H9 (cell line): ENCODE data around the gene ST13. TPM values are rescaled to one million over a fixed set of nuclear protein-coding genes. Genes with fewer than 3 reads are reported as not detected.

ENCODE experiments used
- DNase-seq: peaks from one replicate; pipeline ENCODE4 v3.0.0-alpha.2; 2017
- H2AFZ ChIP-seq: one replicate; pipeline ENCODE4 v1.6.1; 2013; ENCODE audit warnings: mild to moderate bottlenecking, low read length, control low read depth, moderate library complexity
- H2AK5ac ChIP-seq: 2 replicates; pipeline ENCODE4 v1.6.1; 2013; ENCODE audit warnings: low read length, control low read depth, mixed read lengths; ENCODE audit not compliant: insufficient read length
- H2BK120ac ChIP-seq: one replicate; pipeline ENCODE4 v1.6.1; 2013; ENCODE audit warnings: low read depth, mild to moderate bottlenecking, low read length, control low read depth, inconsistent platforms; ENCODE audit not compliant: poor library complexity, severe bottlenecking
- H2BK12ac ChIP-seq: 2 replicates; pipeline ENCODE4 v1.6.1; 2013; ENCODE audit warnings: low read length, control low read depth, mixed read lengths, low read depth; ENCODE audit not compliant: insufficient read length
- H2BK15ac ChIP-seq: 2 replicates; pipeline ENCODE4 v1.6.1; 2013; ENCODE audit warnings: low read depth, low read length, control low read depth
- H2BK20ac ChIP-seq: one replicate; pipeline ENCODE4 v1.6.1; 2013; ENCODE audit warnings: low read depth, mild to moderate bottlenecking, low read length, control low read depth, inconsistent platforms; ENCODE audit not compliant: poor library complexity, severe bottlenecking
- H2BK5ac ChIP-seq: 2 replicates; pipeline ENCODE4 v1.6.1; 2013; ENCODE audit warnings: low read length, control low read depth, mixed read lengths; ENCODE audit not compliant: insufficient read length
- H3K14ac ChIP-seq: 2 replicates; pipeline ENCODE4 v1.6.1; 2013; ENCODE audit warnings: low read length, control low read depth; ENCODE audit not compliant: insufficient read depth
- H3K18ac ChIP-seq: 2 replicates; pipeline ENCODE4 v1.6.1; 2013; ENCODE audit warnings: low read depth, mild to moderate bottlenecking, mixed read lengths, low read length, control low read depth; ENCODE audit not compliant: insufficient read length
- H3K23ac ChIP-seq: 2 replicates; pipeline ENCODE4 v1.6.1; 2013; ENCODE audit warnings: low read length, control low read depth, mixed read lengths, low read depth; ENCODE audit not compliant: insufficient read length
- H3K23me2 ChIP-seq: 2 replicates; pipeline ENCODE4 v1.6.1; 2013; ENCODE audit warnings: low read depth, mild to moderate bottlenecking, mixed read lengths, low read length, control low read depth; ENCODE audit not compliant: insufficient read length, poor library complexity, severe bottlenecking
- H3K27ac ChIP-seq: 2 replicates; pipeline ENCODE4 v1.5.1; 2013; ENCODE audit warnings: low read length, control low read depth, mixed read lengths, low read depth; ENCODE audit not compliant: insufficient read length
- H3K27me3 ChIP-seq: 2 replicates; pipeline ENCODE4 v1.6.1; 2013; ENCODE audit warnings: low read length, control low read depth, inconsistent platforms; ENCODE audit not compliant: insufficient read depth
- H3K4ac ChIP-seq: 2 replicates; pipeline ENCODE4 v1.6.1; 2013; ENCODE audit warnings: low read depth, mild to moderate bottlenecking, control low read depth, inconsistent platforms, low read length, moderate library complexity
- H3K4me1 ChIP-seq: 2 replicates; pipeline ENCODE4 v1.6.1; 2013; ENCODE audit warnings: low read length, control low read depth, inconsistent platforms; ENCODE audit not compliant: insufficient read depth
- H3K4me2 ChIP-seq: 2 replicates; pipeline ENCODE4 v1.6.1; 2013; ENCODE audit warnings: low read length, control low read depth, mixed read lengths; ENCODE audit not compliant: insufficient read length, insufficient read depth
- H3K56ac ChIP-seq: 2 replicates; pipeline ENCODE4 v1.6.1; 2013; ENCODE audit warnings: low read depth, mild to moderate bottlenecking, mixed read lengths, low read length, control low read depth; ENCODE audit not compliant: insufficient read length
- H3K79me1 ChIP-seq: 2 replicates; pipeline ENCODE4 v1.6.1; 2013; ENCODE audit warnings: low read depth, mild to moderate bottlenecking, moderate library complexity, low read length, control low read depth, inconsistent platforms; ENCODE audit not compliant: insufficient read depth, poor library complexity, severe bottlenecking
- H3K79me2 ChIP-seq: 2 replicates; pipeline ENCODE4 v1.6.1; 2013; ENCODE audit warnings: low read length, control low read depth, inconsistent platforms; ENCODE audit not compliant: insufficient read depth
- H3K9ac ChIP-seq: 2 replicates; pipeline ENCODE4 v1.6.1; 2013; ENCODE audit warnings: low read length, control low read depth, mixed read lengths; ENCODE audit not compliant: insufficient read length; ENCODE audit errors: extremely low read depth
- H3K9me3 ChIP-seq: one replicate; pipeline ENCODE4 v1.6.1; 2013; ENCODE audit warnings: low read depth, low read length, inconsistent platforms; ENCODE audit not compliant: control insufficient read depth
- H3T11ph ChIP-seq: one replicate; pipeline ENCODE4 v1.6.1; 2013; ENCODE audit warnings: mild to moderate bottlenecking, low read length, control low read depth, inconsistent platforms
- H4K20me1 ChIP-seq: one replicate; pipeline ENCODE4 v1.6.1; 2013; ENCODE audit not compliant: control insufficient read depth, insufficient read length, insufficient read depth
- H4K5ac ChIP-seq: 2 replicates; pipeline ENCODE4 v1.6.1; 2013; ENCODE audit warnings: low read depth, mild to moderate bottlenecking, mixed read lengths, low read length, control low read depth; ENCODE audit not compliant: insufficient read length
- H4K8ac ChIP-seq: replicated peaks from 2 replicates; pipeline ENCODE4 v1.6.1; 2013; ENCODE audit warnings: low read length, control low read depth, mixed read lengths, low read depth; ENCODE audit not compliant: insufficient read length
- H4K91ac ChIP-seq: 2 replicates; pipeline ENCODE4 v1.6.1; 2013; ENCODE audit warnings: low read depth, mild to moderate bottlenecking, moderate library complexity, mixed read lengths, low read length, control low read depth; ENCODE audit not compliant: insufficient read length
- H3K27ac Mint-ChIP-seq, 3 experiments: 2 replicates in 2 of 3; 3 replicates in 1 of 3; pipeline ENCODE4 v1.8.0; 2020 to 2021; ENCODE audit warnings: mixed read lengths in 3 of 3, mild to moderate bottlenecking in 1 of 3, moderate library complexity in 1 of 3
- H3K27me3 Mint-ChIP-seq: 2 replicates; pipeline ENCODE4 v1.8.0; 2021; ENCODE audit warnings: low read depth, mild to moderate bottlenecking, moderate library complexity, mixed read lengths
- H3K36me3 Mint-ChIP-seq, 3 experiments: 2 replicates in 2 of 3; 3 replicates in 1 of 3; pipeline ENCODE4 v1.8.0; 2020 to 2021; ENCODE audit warnings: low read depth in 3 of 3, mixed read lengths in 3 of 3; ENCODE audit not compliant: insufficient read depth in 1 of 3
- H3K4me1 Mint-ChIP-seq, 2 experiments: 2 replicates each; pipeline ENCODE4 v1.8.0; 2020; ENCODE audit warnings: mixed read lengths in 2 of 2
- H3K4me3 Mint-ChIP-seq, 2 experiments: 2 replicates in 1 of 2; 3 replicates in 1 of 2; pipeline ENCODE4 v1.8.0; 2020 to 2021; ENCODE audit warnings: mild to moderate bottlenecking in 2 of 2, mixed read lengths in 2 of 2, moderate library complexity in 1 of 2
- H3K9me3 Mint-ChIP-seq, 2 experiments: 2 replicates in 1 of 2; 3 replicates in 1 of 2; pipeline ENCODE4 v1.8.0; 2020; ENCODE audit warnings: mild to moderate bottlenecking in 2 of 2, mixed read lengths in 2 of 2, moderate library complexity in 1 of 2
- CTCF ChIP-seq: fragments of 200-600 bp; sonication (generic); conservative IDR thresholded peaks from 3 replicates; pipeline ENCODE4 v1.8.0; 2021; ENCODE audit warnings: antibody characterized with exemption, mild to moderate bottlenecking
- WGBS: extraction: QIAGEN DNeasy Blood & Tissue Kit; methylation state at CpG from one replicate; pipeline ENCODE4 v1.1.7; 2013; ENCODE audit warnings: missing lambda C conversion rate, low lambda C conversion rate, mixed read lengths; ENCODE audit not compliant: insufficient read length; ENCODE audit errors: extremely low coverage; 5-methylcytosine and 5-hydroxymethylcytosine counted together
- total RNA-seq: library from RNA; stranded (reverse); gene quantifications from 2 replicates; pipeline ENCODE4 v1.2.1, GENCODE V29; 2021

Gene ST13
- total RNA-seq, 1 experiment from 2014 or later, result 353 TPM

GRCh38 chr22:40799008-40799407 lies 57.4 kb downstream of the ST13 start:
- no peaks in the 10 kb centered on the region for H3K9me3 ChIP-seq
- no peak overlapping the region for H2BK15ac ChIP-seq
- no peak overlapping the region for H4K91ac ChIP-seq
- no peak overlapping the region for H3K14ac ChIP-seq
- no peak overlapping the region for H4K5ac ChIP-seq
- Mint-ChIP-seq H3K4me3 (no peak overlapping the region), H3K9me3 (no peaks in the 10 kb centered on the region), H3K36me3 (peaks cover 3 to 13% (median 4%) of the 10 kb centered on the region in 3 experiments; a peak in 6 of 7 replicates), H3K27ac (no peak overlapping the region), H3K4me1 (no peaks in the 10 kb centered on the region), H3K27me3 (no peaks in the 10 kb centered on the region)
- no peak for DNase-seq
- H4K8ac ChIP-seq, result no peak overlapping the region
- no peak overlapping the region for H3K4ac ChIP-seq
- no peak overlapping the region for H2BK120ac ChIP-seq
- H3K79me1 ChIP-seq, result no peaks in the 10 kb centered on the region
- H3K56ac ChIP-seq, result no peak overlapping the region
- no peak overlapping the region for H3K18ac ChIP-seq
- H3K23ac ChIP-seq, result no peak overlapping the region
- no peak overlapping the region for H3K9ac ChIP-seq
- H3K4me1 ChIP-seq, result no peaks in the 10 kb centered on the region
- no peak for TF ChIP-seq CTCF
- no peak overlapping the region for H2AFZ ChIP-seq
- H3K27me3 ChIP-seq, result no peaks in the 10 kb centered on the region
- no peaks in the 10 kb centered on the region for H4K20me1 ChIP-seq
- no peak overlapping the region for H2BK20ac ChIP-seq
- no peak overlapping the region for H2BK5ac ChIP-seq
- H3K79me2 ChIP-seq, result no peaks in the 10 kb centered on the region
- H2BK12ac ChIP-seq, result no peak overlapping the region
- H3K23me2 ChIP-seq, result no peaks in the 10 kb centered on the region
- no CpG with 5 or more reads among the region's 3 CpGs for WGBS
- no peak overlapping the region for H2AK5ac ChIP-seq
- H3K27ac ChIP-seq, result no peak overlapping the region
- H3K4me2 ChIP-seq, result no peak overlapping the region
- H3T11ph ChIP-seq, result no peak overlapping the region
